Measurements from ENCODE around the gene SGMS2.

- TF ChIP-seq CTCF (IDR thresholded peaks at IDR 0.05) (no peak), POLR2A (IDR thresholded peaks at IDR 0.05) (no peak), EP300 (IDR thresholded peaks at IDR 0.05) (no peak), POLR2AphosphoS5 (IDR thresholded peaks at IDR 0.05) (no peak)
Observed at GRCh38 chr4:107831140-107831539, 6.4 kb downstream of the SGMS2 start.
